ENCODE data around the gene SERP2.

- TF ChIP-seq ATF1 (CRISPR knock-in tag; IDR thresholded peaks at IDR 0.05) = no peak
- TF ChIP-seq RXRA (CRISPR knock-in tag; IDR thresholded peaks at IDR 0.05) = no peak
- TF ChIP-seq ZNF619 (CRISPR knock-in tag; IDR thresholded peaks at IDR 0.05) = no peak
- TF ChIP-seq POLR2A (IDR thresholded peaks at IDR 0.05; ENCODE audit: insufficient read depth in 1 of 2, low read depth in 2 of 2, low read length in 2 of 2) = no peak
- TF ChIP-seq ZNF382 (CRISPR knock-in tag; IDR thresholded peaks at IDR 0.05; ENCODE audit: borderline replicate concordance) = no peak
- TF ChIP-seq YY1 (IDR thresholded peaks at IDR 0.05; ENCODE audit: insufficient read depth, insufficient replicate concordance, low read depth, low read length) = no peak
- TF ChIP-seq, protein P1, sequence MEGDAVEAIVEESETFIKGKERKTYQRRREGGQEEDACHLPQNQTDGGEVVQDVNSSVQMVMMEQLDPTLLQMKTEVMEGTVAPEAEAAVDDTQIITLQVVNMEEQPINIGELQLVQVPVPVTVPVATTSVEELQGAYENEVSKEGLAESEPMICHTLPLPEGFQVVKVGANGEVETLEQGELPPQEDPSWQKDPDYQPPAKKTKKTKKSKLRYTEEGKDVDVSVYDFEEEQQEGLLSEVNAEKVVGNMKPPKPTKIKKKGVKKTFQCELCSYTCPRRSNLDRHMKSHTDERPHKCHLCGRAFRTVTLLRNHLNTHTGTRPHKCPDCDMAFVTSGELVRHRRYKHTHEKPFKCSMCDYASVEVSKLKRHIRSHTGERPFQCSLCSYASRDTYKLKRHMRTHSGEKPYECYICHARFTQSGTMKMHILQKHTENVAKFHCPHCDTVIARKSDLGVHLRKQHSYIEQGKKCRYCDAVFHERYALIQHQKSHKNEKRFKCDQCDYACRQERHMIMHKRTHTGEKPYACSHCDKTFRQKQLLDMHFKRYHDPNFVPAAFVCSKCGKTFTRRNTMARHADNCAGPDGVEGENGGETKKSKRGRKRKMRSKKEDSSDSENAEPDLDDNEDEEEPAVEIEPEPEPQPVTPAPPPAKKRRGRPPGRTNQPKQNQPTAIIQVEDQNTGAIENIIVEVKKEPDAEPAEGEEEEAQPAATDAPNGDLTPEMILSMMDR (CRISPR knock-in tag; IDR thresholded peaks at IDR 0.05) = no peak
- TF ChIP-seq MED13 (CRISPR knock-in tag; IDR thresholded peaks at IDR 0.05) = no peak
- no peak for TF ChIP-seq PHF21A (CRISPR knock-in tag; IDR thresholded peaks at IDR 0.05)
- no peak for TF ChIP-seq ZNF280D (CRISPR knock-in tag; IDR thresholded peaks at IDR 0.05)
- TF ChIP-seq RAD21 (CRISPR knock-in tag; IDR thresholded peaks at IDR 0.05) = no peak
These were observed 19.3 kb upstream of the SERP2 start for GRCh38 chr13:44354331-44354730.

All from HepG2 (cell line).